Measurements from ENCODE around the gene TIMM13.

DNA sequence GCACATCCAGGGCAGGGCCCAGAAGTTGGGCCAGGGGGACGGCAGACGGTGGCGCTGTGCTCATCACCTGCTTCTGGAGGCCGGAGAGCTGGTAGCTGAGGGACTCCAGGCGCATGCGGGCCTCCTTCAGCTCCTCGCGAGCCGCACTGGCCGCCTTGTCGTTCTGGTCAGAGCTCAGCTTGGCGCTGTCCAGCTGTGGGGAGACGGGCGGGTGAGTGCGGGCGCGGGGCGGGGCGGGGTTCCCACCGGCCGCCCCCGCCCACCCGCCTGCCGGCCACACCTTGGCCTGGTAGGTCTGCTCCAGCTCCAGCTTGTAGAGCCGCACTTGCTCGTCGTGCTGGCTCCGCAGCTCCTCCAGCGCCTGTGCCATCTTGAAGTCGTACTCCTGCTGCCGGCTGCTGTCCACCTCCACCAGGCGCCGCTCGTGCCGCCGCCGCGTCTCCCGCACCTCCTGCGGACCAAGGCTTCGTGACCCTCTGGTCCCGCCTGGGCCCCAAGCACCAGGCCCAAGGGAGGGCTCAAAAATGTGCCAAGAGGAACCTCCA is 7.4 kb upstream of the TIMM13 start:
- TF ChIP-seq POLR2A (conservative IDR thresholded peaks at IDR 0.05) (no peak), PCBP2 (IDR thresholded peaks at IDR 0.05; ENCODE audit: low read depth, low read length, poor library complexity, severe bottlenecking) (no peak), SREBF1 (IDR thresholded peaks at IDR 0.05; ENCODE audit: borderline replicate concordance, low read depth, low read length) (no peak), CREM (IDR thresholded peaks at IDR 0.05; ENCODE audit: low read depth) (no peak), CC2D1A (IDR thresholded peaks at IDR 0.05) (no peak), ZNF445 (CRISPR knock-in tag; IDR thresholded peaks at IDR 0.05; ENCODE audit: low read depth) (no peak), HDAC1 (IDR thresholded peaks at IDR 0.05) (no peak), POLR2AphosphoS5 (IDR thresholded peaks at IDR 0.05; ENCODE audit: control insufficient read depth, insufficient read depth, low read depth, low read length) (no peak), KDM5B (IDR thresholded peaks at IDR 0.05; ENCODE audit: insufficient replicate concordance, low read depth, low read length) (no peak), SP1 (CRISPR knock-in tag; IDR thresholded peaks at IDR 0.05) (no peak)
- TF ChIP-seq, protein P1, sequence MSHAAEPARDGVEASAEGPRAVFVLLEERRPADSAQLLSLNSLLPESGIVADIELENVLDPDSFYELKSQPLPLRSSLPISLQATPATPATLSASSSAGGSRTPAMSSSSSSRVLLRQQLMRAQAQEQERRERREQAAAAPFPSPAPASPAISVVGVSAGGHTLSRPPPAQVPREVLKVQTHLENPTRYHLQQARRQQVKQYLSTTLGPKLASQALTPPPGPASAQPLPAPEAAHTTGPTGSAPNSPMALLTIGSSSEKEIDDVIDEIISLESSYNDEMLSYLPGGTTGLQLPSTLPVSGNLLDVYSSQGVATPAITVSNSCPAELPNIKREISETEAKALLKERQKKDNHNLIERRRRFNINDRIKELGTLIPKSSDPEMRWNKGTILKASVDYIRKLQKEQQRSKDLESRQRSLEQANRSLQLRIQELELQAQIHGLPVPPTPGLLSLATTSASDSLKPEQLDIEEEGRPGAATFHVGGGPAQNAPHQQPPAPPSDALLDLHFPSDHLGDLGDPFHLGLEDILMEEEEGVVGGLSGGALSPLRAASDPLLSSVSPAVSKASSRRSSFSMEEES (CRISPR knock-in tag; IDR thresholded peaks at IDR 0.05): no peak

Measured in K562 (cell line).